GM12878 (cell line): ENCODE measurements around the gene CAMK2G.

Experiments
- BHLHE40 ChIP-seq, 2 experiments: fragments of 450-650 bp in 1 of 2; IDR thresholded peaks; 2 replicates each; pipeline ENCODE4 v1.6.1; 2011 to 2017; ENCODE audit warnings: low read depth in 2 of 2, borderline replicate concordance in 1 of 2, improper control_type of control experiment in 1 of 2, low read length in 1 of 2, mild to moderate bottlenecking in 1 of 2
- CEBPB ChIP-seq, 2 experiments: fragments of 150-350 bp in 1 of 2; IDR thresholded peaks; 2 replicates each; pipeline ENCODE4 v1.6.1; 2012 to 2014; ENCODE audit warnings: low read depth in 2 of 2, low read length in 2 of 2, borderline replicate concordance in 1 of 2, inconsistent platforms in 1 of 2
- MEF2A ChIP-seq: IDR thresholded peaks from 2 replicates; pipeline ENCODE4 v1.6.1; 2011; ENCODE audit warnings: low read depth, mild to moderate bottlenecking, low read length, moderate library complexity; ENCODE audit not compliant: insufficient read depth
- POLR2A ChIP-seq: IDR thresholded peaks from 2 replicates; pipeline ENCODE4 v1.6.1; 2011; ENCODE audit warnings: low read depth, mild to moderate bottlenecking, low read length
- REST ChIP-seq: IDR thresholded peaks from 2 replicates; pipeline ENCODE4 v1.6.1; 2012; ENCODE audit warnings: mild to moderate bottlenecking, low read depth, low read length
- TF ChIP-seq, protein P1 (sequence below): IDR thresholded peaks from 2 replicates; pipeline ENCODE4 v1.6.1; 2011; ENCODE audit warnings: borderline replicate concordance, low read depth, mild to moderate bottlenecking, moderate library complexity, mixed read lengths, low read length; ENCODE audit not compliant: insufficient read depth; ENCODE audit errors: extremely low read length

DNA sequence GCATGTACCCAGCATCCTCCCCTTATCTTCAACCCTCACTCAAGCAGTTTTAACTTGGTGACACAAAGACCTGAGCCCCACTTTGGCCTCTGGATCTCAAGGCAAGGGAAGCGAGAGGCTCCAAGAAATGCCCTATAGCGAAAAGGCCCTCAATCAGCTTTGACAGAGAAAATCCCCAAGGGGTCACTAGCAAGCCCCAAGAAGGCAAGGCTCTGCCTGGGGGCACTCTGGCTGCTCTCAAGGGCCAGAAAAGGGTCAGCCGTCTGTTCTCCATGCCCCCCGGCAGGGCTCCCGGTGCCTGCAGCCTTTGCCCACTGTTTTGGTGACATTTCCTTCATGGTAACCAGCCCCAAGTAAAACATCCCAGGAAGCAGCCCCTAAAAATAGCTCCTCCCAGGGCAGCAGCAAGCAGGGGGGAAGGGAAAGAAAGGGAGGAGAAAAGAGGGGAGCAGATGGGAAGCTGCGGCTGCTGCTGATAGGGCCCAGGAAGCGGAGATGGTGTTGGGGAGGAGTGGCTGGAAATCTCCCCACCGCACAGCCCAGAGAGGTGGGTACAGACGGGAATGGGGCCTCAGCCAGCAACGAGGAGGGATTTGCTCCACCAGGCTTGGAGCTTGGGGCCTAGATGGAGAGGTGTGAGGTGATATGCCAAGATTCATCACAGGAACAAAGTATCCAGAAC lies 7.1 kb downstream of the CAMK2G start:
- TF ChIP-seq MEF2A (no peak), BHLHE40 (IDR thresholded peaks at IDR 0.05; ENCODE audit: borderline replicate concordance in 1 of 2, low read depth in 2 of 2, low read length in 1 of 2) (no peak), REST (no peak), CEBPB (IDR thresholded peaks at IDR 0.05; ENCODE audit: borderline replicate concordance in 1 of 2, low read depth in 2 of 2, low read length in 2 of 2) (no peak), POLR2A (no peak)
- TF ChIP-seq, protein P1, sequence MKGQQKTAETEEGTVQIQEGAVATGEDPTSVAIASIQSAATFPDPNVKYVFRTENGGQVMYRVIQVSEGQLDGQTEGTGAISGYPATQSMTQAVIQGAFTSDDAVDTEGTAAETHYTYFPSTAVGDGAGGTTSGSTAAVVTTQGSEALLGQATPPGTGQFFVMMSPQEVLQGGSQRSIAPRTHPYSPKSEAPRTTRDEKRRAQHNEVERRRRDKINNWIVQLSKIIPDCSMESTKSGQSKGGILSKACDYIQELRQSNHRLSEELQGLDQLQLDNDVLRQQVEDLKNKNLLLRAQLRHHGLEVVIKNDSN = no peak
